Lung microvascular endothelial cell (primary cell): ENCODE measurements around the gene DGKB. TPM values are rescaled to one million over a fixed set of nuclear protein-coding genes. Genes with fewer than 3 reads are reported as not detected.

Experiments used
- DNase-seq, 2 donors: peaks; one replicate each; pipeline versions ENCODE4 v3.0.0 to v3.0.0-alpha.2; 2010; ENCODE audit warnings: low read depth in 2 of 2
- total RNA-seq: library from RNA; depleted of rRNA; stranded (reverse); fragments of >200 nt; gene quantifications from 2 replicates; pipeline ENCODE4 v1.2.1, GENCODE V29; 2014

DGKB gene
- total RNA-seq, 1 donor from 2014 or later: not detected

GRCh38 chr7:14825912-14826311, 76.6 kb downstream of the DGKB start:
- DNase-seq: no peak

GRCh38 chr7:14822481-14822854, 80.1 kb downstream of the DGKB start:
- no peak for DNase-seq

GRCh38 chr7:14821757-14822480, 80.6 kb downstream of the DGKB start:
- DNase-seq: no peak

- no peak for DNase-seq
These were observed 83.7 kb downstream of the DGKB start for GRCh38 chr7:14818871-14819270.

- no peak for DNase-seq
These were observed 84.5 kb downstream of the DGKB start for GRCh38 chr7:14817829-14818614.

- DNase-seq: no peak
These were observed 95.0 kb downstream of the DGKB start for GRCh38 chr7:14807507-14807906.

- DNase-seq: no peak
These were observed 95.7 kb downstream of the DGKB start for GRCh38 chr7:14806891-14807290.

GRCh38 chr7:14805105-14805719, 97.3 kb downstream of the DGKB start:
- DNase-seq: no peak

GRCh38 chr7:14800664-14801063, 101.9 kb downstream of the DGKB start:
- DNase-seq: no peak

GRCh38 chr7:14793151-14793550, 109.4 kb downstream of the DGKB start:
- no peak for DNase-seq

GRCh38 chr7:14787551-14787950, 115.0 kb downstream of the DGKB start:
- no peak for DNase-seq

- no peak for DNase-seq
These were observed 116.1 kb downstream of the DGKB start for GRCh38 chr7:14786314-14786895.

- no peak for DNase-seq
These were observed 124.7 kb downstream of the DGKB start for GRCh38 chr7:14777806-14778205.

- no peak for DNase-seq
These were observed 126.3 kb downstream of the DGKB start for GRCh38 chr7:14776266-14776665.

- no peak for DNase-seq
These were observed 128.8 kb downstream of the DGKB start for GRCh38 chr7:14773729-14774271.

- no peak for DNase-seq
These were observed 131.9 kb downstream of the DGKB start for GRCh38 chr7:14770614-14771013.

- no peak for DNase-seq
These were observed 133.3 kb downstream of the DGKB start for GRCh38 chr7:14769261-14769660.

GRCh38 chr7:14767716-14768425, 134.7 kb downstream of the DGKB start:
- no peak for DNase-seq

GRCh38 chr7:14766747-14767146, 135.8 kb downstream of the DGKB start:
- DNase-seq: no peak

- DNase-seq: no peak
These were observed 136.8 kb downstream of the DGKB start for GRCh38 chr7:14765731-14766130.

- no peak for DNase-seq
These were observed 140.0 kb downstream of the DGKB start for GRCh38 chr7:14762561-14762960.
